K562 (cell line): ENCODE results near the gene SGTB. TPM values are rescaled to one million over a fixed set of nuclear protein-coding genes. Genes with fewer than 3 reads are reported as not detected.

ENCODE experiments used
- ATAC-seq: fragments of 200-7000 bp; cut with Tn5 transposase; 3 replicates; pipeline ENCODE4 v1.9.1; 2020; ENCODE audit warnings: moderate library complexity
- BruUV-seq: library from RNA; stranded (reverse); fragments of 400-500 nt; replicated peaks from 2 replicates; lab custom pipeline; 2021; lab: Mats Ljungman, UMichigan
- CTCF ChIA-PET: fragments of 300-600 bp; formaldehyde crosslinking; extraction: SDS; loops from one replicate; lab custom pipeline; 2021; ENCODE audit warnings: low intra/inter-chr PET ratio; lab: Yijun Ruan, JAX
- POLR2A ChIA-PET: fragments of 300-600, 350-650 bp; sonication (Branson Sonifier 250); formaldehyde crosslinking; extraction: SDS; loops from one replicate; lab custom pipeline; 2021; ENCODE audit warnings: antibody characterized with exemption, inconsistent platforms; lab: Yijun Ruan, JAX
- DNase-seq, 4 experiments: peaks; one replicate each; pipeline versions ENCODE4 v3.0.0 to v3.0.0-alpha.2; 2011 to 2018; ENCODE audit warnings: low spot score in 3 of 4, mixed read lengths in 3 of 4; ENCODE audit errors: extremely low read depth in 1 of 4
- FAIRE-seq: peaks from 2 replicates; lab custom pipeline; 2011; peaks lifted over from hg19 to GRCh38; lab: Jason Lieb, UNC
- H2AFZ ChIP-seq: 2 replicates; pipeline ENCODE4 v1.6.0; 2011; ENCODE audit warnings: low read depth, low read length, control low read depth, inconsistent platforms
- H3K27ac ChIP-seq: fragments of 200-600 bp; 3 replicates; pipeline ENCODE4 v1.8.0; 2011; ENCODE audit warnings: low read depth, mild to moderate bottlenecking, control low read depth, inconsistent platforms, low read length, moderate library complexity, mixed read lengths; ENCODE audit errors: extremely low read depth
- H3K27me3 ChIP-seq, 2 experiments: fragments of 300-600 bp in 1 of 2; 2 replicates in 1 of 2; 3 replicates in 1 of 2; pipeline versions ENCODE4 v1.6.0 to v1.8.0; 2011; ENCODE audit warnings: inconsistent platforms in 2 of 2, low read length in 2 of 2, mild to moderate bottlenecking in 1 of 2, mixed read lengths in 1 of 2, moderate library complexity in 1 of 2; ENCODE audit not compliant: control insufficient read depth in 2 of 2, insufficient read depth in 2 of 2
- H3K36me3 ChIP-seq: fragments of 300-600 bp; 3 replicates; pipeline ENCODE4 v1.8.0; 2011; ENCODE audit warnings: mild to moderate bottlenecking, low read length, inconsistent platforms; ENCODE audit not compliant: control insufficient read depth, insufficient read depth
- H3K4me1 ChIP-seq, 2 experiments: fragments of 200-600 bp in 1 of 2; replicated peaks in 1 of 2; 2 replicates in 1 of 2; 3 replicates in 1 of 2; pipeline versions ENCODE4 v1.5.1 to v1.8.0; 2011; ENCODE audit warnings: inconsistent platforms in 2 of 2, low read length in 2 of 2, mild to moderate bottlenecking in 1 of 2, mixed read lengths in 1 of 2, moderate library complexity in 1 of 2; ENCODE audit not compliant: control insufficient read depth in 2 of 2, insufficient read depth in 2 of 2
- H3K4me2 ChIP-seq: 2 replicates; pipeline ENCODE4 v1.6.1; 2011; ENCODE audit warnings: low read length, control low read depth, inconsistent platforms, mixed read lengths; ENCODE audit not compliant: insufficient read depth
- H3K4me3 ChIP-seq: fragments of 200-600 bp; sonication (generic), shearing (Covaris generic); 2 replicates; pipeline ENCODE4 v1.5.1; 2016; ENCODE audit warnings: control low read depth, inconsistent platforms
- H3K79me2 ChIP-seq: fragments of 200-600 bp; 3 replicates; pipeline ENCODE4 v1.8.0; 2011; ENCODE audit warnings: low read length, inconsistent platforms; ENCODE audit not compliant: control insufficient read depth, insufficient read depth
- H3K9ac ChIP-seq, 2 experiments: 2 replicates each; pipeline versions ENCODE4 v1.6.0 to v1.6.1; 2011; ENCODE audit warnings: low read depth in 2 of 2, low read length in 2 of 2, control low read depth in 1 of 2, inconsistent platforms in 1 of 2, mild to moderate bottlenecking in 1 of 2, mixed read lengths in 1 of 2; ENCODE audit not compliant: insufficient read depth in 1 of 2
- H3K9me1 ChIP-seq: one replicate; pipeline ENCODE4 v1.6.0; 2011; ENCODE audit warnings: inconsistent platforms, mild to moderate bottlenecking, low read length, moderate library complexity; ENCODE audit not compliant: control insufficient read depth, insufficient read depth
- H3K9me3 ChIP-seq: replicated peaks from 2 replicates; pipeline ENCODE4 v1.5.1; 2011; ENCODE audit warnings: low read depth, low read length, inconsistent platforms; ENCODE audit not compliant: control insufficient read depth, insufficient read depth
- H4K20me1 ChIP-seq: replicated peaks from 2 replicates; pipeline ENCODE4 v1.6.1; 2011; ENCODE audit warnings: low read length, inconsistent platforms, mixed read lengths; ENCODE audit not compliant: control insufficient read depth, insufficient read depth
- KLF16 ChIP-seq: IDR thresholded peaks from 2 replicates; pipeline ENCODE4 v1.6.1; 2016; ENCODE audit warnings: antibody characterized with exemption
- MED1 ChIP-seq: sonication (generic); formaldehyde crosslinking; IDR thresholded peaks from 2 replicates; pipeline ENCODE4 v1.8.1; 2023; ENCODE audit warnings: missing genetic modification reagents, borderline replicate concordance
- PHB2 ChIP-seq: fragments of 450-650 bp; IDR thresholded peaks from 2 replicates; pipeline ENCODE4 v1.6.1; 2017; ENCODE audit warnings: low read depth
- ZFP36 ChIP-seq: fragments of 150-350 bp; IDR thresholded peaks from 2 replicates; pipeline ENCODE4 v1.6.1; 2018; ENCODE audit warnings: low read length, low read depth; ENCODE audit not compliant: partially characterized antibody
- ZNF197 ChIP-seq: fragments of 200-800 bp; sonication (Bioruptor generic); IDR thresholded peaks from 2 replicates; pipeline ENCODE4 v1.6.1; 2016; ENCODE audit warnings: low read depth, missing genetic modification characterization, missing compliant biosample characterization
- ZNF217 ChIP-seq: sonication (generic); formaldehyde crosslinking; IDR thresholded peaks from 2 replicates; pipeline ENCODE4 v1.8.0; 2022; ENCODE audit warnings: mild to moderate bottlenecking, missing genetic modification reagents
- WGBS: fragments of 100-300 bp; shearing (Covaris generic); methylation state at CpG from one replicate; pipeline ENCODE4 v1.1.6; 2016; ENCODE audit warnings: low coverage, mixed read lengths; ENCODE audit not compliant: insufficient coverage; ENCODE audit errors: missing lambda C conversion rate; 5-methylcytosine and 5-hydroxymethylcytosine counted together
- in situ Hi-C: fragments of 300-500 bp; cut with MboI; formaldehyde crosslinking; loops from 4 replicates; pipeline ENCODE4 v1.15.0; 2018; ENCODE audit warnings: inconsistent platforms, mixed read lengths
- intact Hi-C: fragments of 100-400 bp; cut with micrococcal nuclease; formaldehyde crosslinking; loops from 2 replicates; pipeline ENCODE4 v1.14.2; 2022
- polyA plus RNA-seq, 8 experiments: library from polyadenylated mRNA; depleted of rRNA in 4 of 8; stranded (reverse) in 5 of 8; unstranded in 3 of 8; fragments of >200 nt; fragmentation: Nextera tagmentation in 2 of 8; fragmentation: Illumina TruSeq in 1 of 8; extraction: Ambion mirVana in 2 of 8; extraction: Trizol in 1 of 8; gene quantifications; 2 replicates each; pipeline versions ENCODE4 v1.2.1 to v1.2.3, GENCODE V29; 2011 to 2014; ENCODE audit warnings: inconsistent platforms in 1 of 8, missing spikeins in 1 of 8
- total RNA-seq, 7 experiments: library from RNA; depleted of rRNA in 6 of 7; stranded (reverse); fragments of >200 nt in 6 of 7; fragmentation: Illumina TruSeq in 2 of 7; extraction: Trizol in 2 of 7; gene quantifications; 2 replicates each; pipeline versions ENCODE4 v1.2.1 to v1.2.3, GENCODE V29; 2011 to 2021; ENCODE audit warnings: low replicate concordance in 1 of 7
- TF ChIP-seq, protein P1 (sequence below): fragments of 250-450 bp; sonication (Bioruptor Pico); IDR thresholded peaks from 2 replicates; pipeline ENCODE4 v1.5.0; 2021; ENCODE audit warnings: mild to moderate bottlenecking, borderline replicate concordance
- TF ChIP-seq, protein P2 (sequence below): sonication (generic); formaldehyde crosslinking; IDR thresholded peaks from 2 replicates; pipeline ENCODE4 v1.8.0; 2022; ENCODE audit warnings: missing genetic modification reagents, mild to moderate bottlenecking, borderline replicate concordance

SGTB gene
- total and polyA plus RNA-seq, 9 of the 15 experiments (the other 6 are each of a cell fraction or from before 2014, with no cell fraction given) = 1.3 to 8.4 (median 4.8) TPM

GRCh38 chr5:65672796-65673195 is 49.1 kb downstream of the SGTB start:
- POLR2A ChIA-PET = no interaction called here
- H3K4me2 ChIP-seq = no peak overlapping the region

More at GRCh38 chr5:65672796-65673195, 49.1 kb downstream of the SGTB start:
- BruUV-seq = no TSS peak
- Histone ChIP-seq H3K27me3 (no peaks in the 10 kb centered on the region), H4K20me1 (no peaks in the 10 kb centered on the region), H3K9me1 (no peaks in the 10 kb centered on the region), H3K9me3 (no peaks in the 10 kb centered on the region), H3K4me3 (no peak overlapping the region), H3K9ac (no peak overlapping the region), H3K79me2 (no peaks in the 10 kb centered on the region), H3K4me1 (no peaks in the 10 kb centered on the region), H3K27ac (no peak overlapping the region), H3K36me3 (peaks cover 12% of the 10 kb centered on the region; the same call in 1 of the 3 replicates), H2AFZ (no peak overlapping the region)
- no peak for FAIRE-seq
- intact Hi-C loops (no loop called here), in situ Hi-C loops (no loop called here)
- DNase-seq = no peak
- TF ChIP-seq ZNF197 (CRISPR knock-in tag) = no peak
- no peak for TF ChIP-seq ZFP36
- TF ChIP-seq, protein P1, sequence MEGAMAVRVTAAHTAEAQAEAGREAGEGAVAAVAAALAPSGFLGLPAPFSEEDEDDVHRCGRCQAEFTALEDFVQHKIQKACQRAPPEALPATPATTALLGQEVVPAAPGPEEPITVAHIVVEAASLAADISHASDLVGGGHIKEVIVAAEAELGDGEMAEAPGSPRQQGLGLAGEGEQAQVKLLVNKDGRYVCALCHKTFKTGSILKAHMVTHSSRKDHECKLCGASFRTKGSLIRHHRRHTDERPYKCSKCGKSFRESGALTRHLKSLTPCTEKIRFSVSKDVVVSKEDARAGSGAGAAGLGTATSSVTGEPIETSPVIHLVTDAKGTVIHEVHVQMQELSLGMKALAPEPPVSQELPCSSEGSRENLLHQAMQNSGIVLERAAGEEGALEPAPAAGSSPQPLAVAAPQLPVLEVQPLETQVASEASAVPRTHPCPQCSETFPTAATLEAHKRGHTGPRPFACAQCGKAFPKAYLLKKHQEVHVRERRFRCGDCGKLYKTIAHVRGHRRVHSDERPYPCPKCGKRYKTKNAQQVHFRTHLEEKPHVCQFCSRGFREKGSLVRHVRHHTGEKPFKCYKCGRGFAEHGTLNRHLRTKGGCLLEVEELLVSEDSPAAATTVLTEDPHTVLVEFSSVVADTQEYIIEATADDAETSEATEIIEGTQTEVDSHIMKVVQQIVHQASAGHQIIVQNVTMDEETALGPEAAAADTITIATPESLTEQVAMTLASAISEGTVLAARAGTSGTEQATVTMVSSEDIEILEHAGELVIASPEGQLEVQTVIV = no peak
- no peak for TF ChIP-seq ZNF217 (CRISPR knock-in tag)
- TF ChIP-seq PHB2 = no peak
- TF ChIP-seq MED1 (CRISPR knock-in tag) = no peak
- TF ChIP-seq, protein P2, sequence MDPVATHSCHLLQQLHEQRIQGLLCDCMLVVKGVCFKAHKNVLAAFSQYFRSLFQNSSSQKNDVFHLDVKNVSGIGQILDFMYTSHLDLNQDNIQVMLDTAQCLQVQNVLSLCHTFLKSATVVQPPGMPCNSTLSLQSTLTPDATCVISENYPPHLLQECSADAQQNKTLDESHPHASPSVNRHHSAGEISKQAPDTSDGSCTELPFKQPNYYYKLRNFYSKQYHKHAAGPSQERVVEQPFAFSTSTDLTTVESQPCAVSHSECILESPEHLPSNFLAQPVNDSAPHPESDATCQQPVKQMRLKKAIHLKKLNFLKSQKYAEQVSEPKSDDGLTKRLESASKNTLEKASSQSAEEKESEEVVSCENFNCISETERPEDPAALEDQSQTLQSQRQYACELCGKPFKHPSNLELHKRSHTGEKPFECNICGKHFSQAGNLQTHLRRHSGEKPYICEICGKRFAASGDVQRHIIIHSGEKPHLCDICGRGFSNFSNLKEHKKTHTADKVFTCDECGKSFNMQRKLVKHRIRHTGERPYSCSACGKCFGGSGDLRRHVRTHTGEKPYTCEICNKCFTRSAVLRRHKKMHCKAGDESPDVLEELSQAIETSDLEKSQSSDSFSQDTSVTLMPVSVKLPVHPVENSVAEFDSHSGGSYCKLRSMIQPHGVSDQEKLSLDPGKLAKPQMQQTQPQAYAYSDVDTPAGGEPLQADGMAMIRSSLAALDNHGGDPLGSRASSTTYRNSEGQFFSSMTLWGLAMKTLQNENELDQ (CRISPR knock-in tag) = no peak
- TF ChIP-seq KLF16 = no peak
- ATAC-seq = no peak
- 8% methylated on average over 1 of the region's 1 CpG for WGBS
- CTCF ChIA-PET = no interaction called here
